CD4-positive, CD25-positive, alpha-beta regulatory T cell (primary cell): ENCODE data around the gene SMARCA5. TPM values are rescaled to one million over a fixed set of nuclear protein-coding genes. Genes with fewer than 3 reads are reported as not detected.
A peak's percentile ranks its signal among the peaks of the same experiment; 100 is the strongest.

Experiments
- ATAC-seq, 2 donors: fragments of 150-1000 bp; cut with Tn5 transposase; one replicate each; pipeline ENCODE4 v1.10.0; 2021; ENCODE audit warnings: low read depth in 2 of 2, moderate number of reproducible peaks in 2 of 2, moderate library complexity in 1 of 2
- DNase-seq, 3 donors: peaks; one replicate each; pipeline versions ENCODE4 v3.0.0 to v3.0.0-alpha.2; 2012 to 2022; ENCODE audit warnings: mixed read lengths in 1 of 3
- H3K27ac ChIP-seq: one replicate; pipeline ENCODE4 v1.7.0; 2013; ENCODE audit warnings: mild to moderate bottlenecking, low read length; ENCODE audit not compliant: insufficient read depth, poor library complexity, severe bottlenecking
- H3K27me3 ChIP-seq: one replicate; pipeline ENCODE4 v1.7.0; 2013; ENCODE audit warnings: low read length; ENCODE audit not compliant: control insufficient read depth, insufficient read depth
- H3K36me3 ChIP-seq: one replicate; pipeline ENCODE4 v1.7.0; 2013; ENCODE audit warnings: mild to moderate bottlenecking, low read length, moderate library complexity; ENCODE audit not compliant: control insufficient read depth, insufficient read depth
- H3K4me1 ChIP-seq: 2 replicates; pipeline ENCODE4 v1.7.0; 2013; ENCODE audit warnings: mild to moderate bottlenecking, low read length; ENCODE audit not compliant: insufficient read depth, control insufficient read depth, poor library complexity, severe bottlenecking
- H3K4me3 ChIP-seq: one replicate; pipeline ENCODE4 v1.7.0; 2013; ENCODE audit warnings: low read depth, mild to moderate bottlenecking, low read length, moderate library complexity
- H3K9me3 ChIP-seq, 2 experiments: 1 replicate in 1 of 2; 2 replicates in 1 of 2; pipeline ENCODE4 v1.7.0; 2013; ENCODE audit warnings: low read length in 2 of 2, mild to moderate bottlenecking in 1 of 2, moderate library complexity in 1 of 2; ENCODE audit not compliant: control insufficient read depth in 2 of 2
- H3K27ac Mint-ChIP-seq, 3 donors: one replicate each; pipeline ENCODE4 v1.8.0; 2020 to 2022; ENCODE audit warnings: mild to moderate bottlenecking in 3 of 3, mixed read lengths in 3 of 3, moderate library complexity in 2 of 3
- H3K27me3 Mint-ChIP-seq: one replicate; pipeline ENCODE4 v1.8.0; 2022; ENCODE audit warnings: mild to moderate bottlenecking, mixed read lengths
- H3K36me3 Mint-ChIP-seq: one replicate; pipeline ENCODE4 v1.8.0; 2020; ENCODE audit warnings: mixed read lengths
- H3K4me1 Mint-ChIP-seq, 4 donors: one replicate each; pipeline ENCODE4 v1.8.0; 2020 to 2022; ENCODE audit warnings: mixed read lengths in 4 of 4, mild to moderate bottlenecking in 1 of 4
- H3K4me3 Mint-ChIP-seq, 4 donors: one replicate each; pipeline ENCODE4 v1.8.0; 2020 to 2022; ENCODE audit warnings: mild to moderate bottlenecking in 4 of 4, mixed read lengths in 4 of 4, moderate library complexity in 3 of 4
- H3K9me3 Mint-ChIP-seq, 7 donors: one replicate each; pipeline ENCODE4 v1.8.0; 2020 to 2022; ENCODE audit warnings: mixed read lengths in 7 of 7, mild to moderate bottlenecking in 3 of 7, moderate library complexity in 2 of 7
- polyA plus RNA-seq, 4 donors: library from polyadenylated mRNA; unstranded; fragments of 300-500 nt; fragmentation: Illumina TruSeq; gene quantifications; one replicate each; pipeline ENCODE4 v1.2.3, GENCODE V29; 2021
- total RNA-seq: library from RNA; stranded (reverse); gene quantifications from one replicate; pipeline ENCODE4 v1.2.3, GENCODE V29; 2022

SMARCA5 gene
- total and polyA plus RNA-seq, 5 donors from 2014 or later = 22.3 to 57.5 (median 24.7) TPM

DNA sequence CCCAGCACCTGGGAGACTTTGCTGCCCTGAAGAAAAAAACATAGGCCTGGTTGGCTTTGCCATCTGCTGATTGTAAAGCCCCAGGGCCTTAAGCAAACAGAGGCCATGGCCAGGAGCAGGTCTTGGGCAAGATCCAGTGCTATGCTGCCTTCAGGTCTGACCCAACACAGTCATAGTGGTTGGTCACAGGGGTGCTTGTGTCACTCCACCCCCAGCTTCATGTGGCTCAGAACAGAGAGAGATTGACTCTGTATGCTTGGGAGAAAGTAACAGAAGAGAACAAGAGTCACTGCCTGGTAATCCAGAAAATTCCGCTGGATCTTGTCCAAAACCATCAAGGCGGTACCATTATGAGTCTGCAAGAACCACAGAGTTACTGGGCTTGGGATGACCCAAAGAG is 24.4 kb upstream of the SMARCA5 start:
- Histone ChIP-seq H3K4me3 (no peak overlapping the region), H3K4me1 (no peaks in the 10 kb centered on the region), H3K27me3 (peaks cover 5% of the 10 kb centered on the region), H3K9me3 (no peaks in the 10 kb centered on the region), H3K36me3 (no peaks in the 10 kb centered on the region), H3K27ac (no peak overlapping the region)
- H3K27me3 Mint-ChIP-seq = peaks cover 8% of the 10 kb centered on the region
- H3K36me3 Mint-ChIP-seq = no peaks in the 10 kb centered on the region
- ATAC-seq = no peak
- H3K4me1 Mint-ChIP-seq = peaks cover 0 to 4% (median 0%) of the 10 kb centered on the region in 4 donors
- no peak overlapping the region for H3K4me3 Mint-ChIP-seq
- DNase-seq = no peak
- peaks cover 0 to 11% (median 0%) of the 10 kb centered on the region in 7 donors for H3K9me3 Mint-ChIP-seq
- H3K27ac Mint-ChIP-seq = no peak overlapping the region

GRCh38 chr4:143498021-143498420 is 15.5 kb upstream of the SMARCA5 start:
- H3K36me3 Mint-ChIP-seq = no peaks in the 10 kb centered on the region

DNA sequence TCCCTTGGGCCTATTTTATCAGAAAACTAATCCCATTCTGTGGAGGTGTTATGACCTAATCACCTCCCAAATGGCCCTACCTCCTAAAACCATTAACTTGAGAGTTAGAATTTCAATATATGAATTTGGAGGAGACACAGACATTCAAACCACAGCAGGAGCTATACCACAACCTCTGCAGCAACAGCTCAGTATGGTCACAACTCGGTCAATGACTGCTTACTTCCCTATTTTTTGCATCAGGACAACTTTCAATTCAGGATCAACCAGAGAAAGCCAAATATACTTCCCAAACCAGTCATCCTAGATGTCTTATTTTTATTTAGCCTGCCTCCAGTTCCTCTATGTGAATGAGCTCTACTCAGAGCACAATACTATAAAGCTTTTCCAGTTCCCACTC is 11.3 kb upstream of the SMARCA5 start:
- no peak overlapping the region for H3K27ac ChIP-seq
- Mint-ChIP-seq H3K27me3 (peaks cover 27% of the 10 kb centered on the region), H3K36me3 (no peaks in the 10 kb centered on the region), H3K4me3 (no peak overlapping the region), H3K4me1 (no peaks in the 10 kb centered on the region), H3K9me3 (peaks cover 0 to 4% (median 0%) of the 10 kb centered on the region in 7 donors), H3K27ac (no peak overlapping the region)
- no peak for DNase-seq
- no peaks in the 10 kb centered on the region for H3K36me3 ChIP-seq
- no peak for ATAC-seq
- H3K9me3 ChIP-seq = no peaks in the 10 kb centered on the region
- H3K4me1 ChIP-seq = no peaks in the 10 kb centered on the region
- peaks cover 2% of the 10 kb centered on the region for H3K27me3 ChIP-seq
- no peak overlapping the region for H3K4me3 ChIP-seq

More at GRCh38 chr4:143498021-143498420, 15.5 kb upstream of the SMARCA5 start:
- Histone ChIP-seq H3K9me3 (no peaks in the 10 kb centered on the region), H3K4me3 (no peak overlapping the region), H3K27ac (no peak overlapping the region), H3K36me3 (no peaks in the 10 kb centered on the region), H3K4me1 (no peaks in the 10 kb centered on the region), H3K27me3 (peaks cover 2% of the 10 kb centered on the region)
- Mint-ChIP-seq H3K9me3 (peaks cover 0 to 9% (median 0%) of the 10 kb centered on the region in 7 donors), H3K4me3 (no peak overlapping the region), H3K4me1 (no peaks in the 10 kb centered on the region), H3K27ac (no peak overlapping the region), H3K27me3 (peaks cover 17% of the 10 kb centered on the region)
- ATAC-seq = no peak
- DNase-seq = no peak

- Mint-ChIP-seq H3K27ac (no peak overlapping the region), H3K27me3 (peaks cover 41% of the 10 kb centered on the region), H3K4me1 (no peaks in the 10 kb centered on the region), H3K9me3 (no peaks in the 10 kb centered on the region), H3K36me3 (no peaks in the 10 kb centered on the region), H3K4me3 (no peak overlapping the region)
- no peaks in the 10 kb centered on the region for H3K9me3 ChIP-seq
- peaks cover 20% of the 10 kb centered on the region for H3K27me3 ChIP-seq
- H3K4me1 ChIP-seq = no peaks in the 10 kb centered on the region
- H3K36me3 ChIP-seq = no peaks in the 10 kb centered on the region
- no peak for DNase-seq
- H3K4me3 ChIP-seq = no peak overlapping the region
- no peak overlapping the region for H3K27ac ChIP-seq
- ATAC-seq = no peak
Measured at GRCh38 chr4:143506031-143506430, 7.5 kb upstream of the SMARCA5 start.

GRCh38 chr4:143511906-143512305 is 1.6 kb upstream of the SMARCA5 start:
- Mint-ChIP-seq H3K4me3 (peak overlapping the region in 2 of 4 donors; percentile 39 to 99), H3K27ac (no peak overlapping the region)

DNA sequence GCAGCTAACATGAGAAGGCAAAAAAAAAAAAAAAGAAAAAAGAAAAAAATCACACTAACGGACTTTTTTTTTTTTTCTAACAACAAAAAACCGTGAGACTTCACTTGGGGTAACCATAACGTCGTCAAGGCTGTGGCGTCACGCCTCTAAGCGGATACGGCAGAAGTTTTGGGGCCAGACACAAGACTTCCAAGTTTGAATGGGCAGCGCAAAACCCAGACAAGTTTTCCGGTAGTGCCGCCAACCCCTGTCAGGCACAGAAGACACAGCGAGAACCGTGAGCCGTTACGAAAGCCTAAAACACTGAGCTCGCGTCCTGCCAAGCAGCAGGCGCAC is 556 bp upstream of the SMARCA5 start:
- H3K4me1 Mint-ChIP-seq = peaks cover 16 to 41% (median 34%) of the 10 kb centered on the region in 4 donors
- peak overlapping the region; percentile 95 to 100 (median 100) for H3K4me3 Mint-ChIP-seq
- ATAC-seq (peak; percentile 48 to 50), DNase-seq (peak in 1 of 3 donors; percentile 82)
- Histone ChIP-seq H3K4me1 (peaks cover 40% of the 10 kb centered on the region), H3K4me3 (peak overlapping the region; percentile 98), H3K27ac (peak overlapping the region; percentile 99), H3K9me3 (no peaks in the 10 kb centered on the region), H3K27me3 (peaks cover 18% of the 10 kb centered on the region), H3K36me3 (peaks cover 8% of the 10 kb centered on the region)
- H3K9me3 Mint-ChIP-seq = peaks cover 0 to 2% (median 0%) of the 10 kb centered on the region in 7 donors
- H3K27me3 Mint-ChIP-seq = peaks cover 34% of the 10 kb centered on the region
- H3K27ac Mint-ChIP-seq = peak overlapping the region; percentile 99 to 100 (median 100)
- H3K36me3 Mint-ChIP-seq = peaks cover 19% of the 10 kb centered on the region

More at GRCh38 chr4:143511906-143512305, 1.6 kb upstream of the SMARCA5 start:
- Mint-ChIP-seq H3K4me1 (peaks cover 14 to 30% (median 25%) of the 10 kb centered on the region in 4 donors), H3K9me3 (peaks cover 0 to 2% (median 0%) of the 10 kb centered on the region in 7 donors), H3K27me3 (peaks cover 41% of the 10 kb centered on the region), H3K36me3 (peaks cover 8% of the 10 kb centered on the region)
- Histone ChIP-seq H3K36me3 (no peaks in the 10 kb centered on the region), H3K27me3 (peaks cover 18% of the 10 kb centered on the region), H3K4me3 (no peak overlapping the region), H3K9me3 (no peaks in the 10 kb centered on the region), H3K27ac (no peak overlapping the region), H3K4me1 (peaks cover 36% of the 10 kb centered on the region)
- ATAC-seq (no peak), DNase-seq (no peak)

GRCh38 chr4:143514169-143514495 is 630 bp downstream of the SMARCA5 start:
- Mint-ChIP-seq H3K27me3 (peaks cover 29% of the 10 kb centered on the region), H3K9me3 (peaks cover 0 to 2% (median 0%) of the 10 kb centered on the region in 7 donors), H3K36me3 (peaks cover 25% of the 10 kb centered on the region), H3K4me1 (peaks cover 27 to 51% (median 42%) of the 10 kb centered on the region in 4 donors), H3K4me3 (peak overlapping the region; percentile 95 to 100 (median 100)), H3K27ac (peak overlapping the region; percentile 95 to 100 (median 100))
- Histone ChIP-seq H3K27ac (peak overlapping the region; percentile 99), H3K4me1 (peaks cover 45% of the 10 kb centered on the region), H3K27me3 (peaks cover 13% of the 10 kb centered on the region), H3K36me3 (peaks cover 12% of the 10 kb centered on the region), H3K9me3 (no peaks in the 10 kb centered on the region), H3K4me3 (peak overlapping the region; percentile 98)
- DNase-seq (no peak), ATAC-seq (no peak)

- H3K9me3 ChIP-seq = no peaks in the 10 kb centered on the region
- H3K4me1 Mint-ChIP-seq = peaks cover 30 to 55% (median 46%) of the 10 kb centered on the region in 4 donors
- H3K9me3 Mint-ChIP-seq = peaks cover 0 to 2% (median 0%) of the 10 kb centered on the region in 7 donors
- ATAC-seq (no peak), DNase-seq (peak in 2 of 3 donors; percentile 3 to 20)
- peak overlapping the region; percentile 95 to 100 (median 100) for H3K27ac Mint-ChIP-seq
- H3K27me3 ChIP-seq = peaks cover 10% of the 10 kb centered on the region
- peaks cover 29% of the 10 kb centered on the region for H3K36me3 Mint-ChIP-seq
- peaks cover 15% of the 10 kb centered on the region for H3K36me3 ChIP-seq
- peak overlapping the region; percentile 98 for H3K4me3 ChIP-seq
- peak overlapping the region; percentile 95 to 100 (median 100) for H3K4me3 Mint-ChIP-seq
- H3K27ac ChIP-seq = peak overlapping the region; percentile 99
- peaks cover 28% of the 10 kb centered on the region for H3K27me3 Mint-ChIP-seq
- peaks cover 45% of the 10 kb centered on the region for H3K4me1 ChIP-seq
Measured at GRCh38 chr4:143514497-143514896, 995 bp downstream of the SMARCA5 start.
